Gastroesophageal sphincter (tissue), 4 donors: ENCODE measurements around the gene TMEM135. TPM values are rescaled to one million over a fixed set of nuclear protein-coding genes. Genes with fewer than 3 reads are reported as not detected.
"Not testable (repeated sequence)": the region's sequence is repeated elsewhere in the genome, so short reads cannot be mapped to it uniquely, and the experiment has no call there.

ENCODE experiments used
- ATAC-seq: fragments of 150-250 bp; one replicate; pipeline ENCODE4 v1.9.1; 2016; ENCODE audit warnings: mild to moderate bottlenecking, moderate library complexity
- H3K27ac ChIP-seq, 4 donors: fragments of 200-600 bp; sonication (generic) in 3 of 4; 1 replicate in 3 of 4; 2 replicates in 1 of 4; pipeline ENCODE4 v1.5.1; 2016 to 2019
- H3K27me3 ChIP-seq: fragments of 200-600 bp; sonication (generic); one replicate; pipeline ENCODE4 v1.5.1; 2019
- H3K36me3 ChIP-seq, 2 donors: fragments of 200-600 bp; sonication (generic); one replicate each; pipeline ENCODE4 v1.5.1; 2019; ENCODE audit warnings: control low read depth in 1 of 2
- H3K4me1 ChIP-seq, 3 donors: fragments of 200-600 bp; sonication (generic); 1 replicate in 2 of 3; 2 replicates in 1 of 3; pipeline ENCODE4 v1.5.1; 2016 to 2019; ENCODE audit warnings: control low read depth in 2 of 3
- H3K4me3 ChIP-seq, 2 donors: fragments of 200-600 bp; sonication (generic); one replicate each; pipeline ENCODE4 v1.5.1; 2019; ENCODE audit warnings: mild to moderate bottlenecking in 1 of 2, moderate library complexity in 1 of 2
- H3K9me3 ChIP-seq, 3 donors: fragments of 200-600 bp; sonication (generic); one replicate each; pipeline ENCODE4 v1.5.1; 2017 to 2019; ENCODE audit warnings: control low read depth in 2 of 3
- CTCF ChIP-seq, 4 experiments: fragments of 200-600 bp in 2 of 4; fragments of 450-650 bp in 2 of 4; sonication (generic) in 1 of 4; IDR thresholded peaks; one replicate each; pipeline ENCODE4 v1.5.1; 2017 to 2019; ENCODE audit warnings: antibody characterized with exemption in 4 of 4, mild to moderate bottlenecking in 2 of 4, moderate library complexity in 2 of 4
- EP300 ChIP-seq: sonication (generic); formaldehyde crosslinking; IDR thresholded peaks from one replicate; pipeline ENCODE4 v1.6.1; 2017; ENCODE audit warnings: antibody characterized with exemption, mild to moderate bottlenecking
- POLR2A ChIP-seq, 2 donors: fragments of 450-650 bp; IDR thresholded peaks; one replicate each; pipeline ENCODE4 v1.6.1; 2017; ENCODE audit warnings: antibody characterized with exemption in 2 of 2, mild to moderate bottlenecking in 2 of 2, moderate library complexity in 1 of 2
- POLR2AphosphoS5 ChIP-seq: sonication (generic); formaldehyde crosslinking; IDR thresholded peaks from one replicate; pipeline ENCODE4 v1.6.1; 2017; ENCODE audit warnings: antibody characterized with exemption
- WGBS, 2 donors: methylation state at CpG; one replicate each; pipeline ENCODE4 v1.1.5; 2018; ENCODE audit warnings: low coverage in 1 of 2; 5-methylcytosine and 5-hydroxymethylcytosine counted together
- total RNA-seq, 4 donors: library from RNA; depleted of rRNA; stranded (reverse); fragments of >200 nt; gene quantifications; one replicate each; pipeline ENCODE4 v1.1.0, GENCODE V29; 2016

The TMEM135 gene
- total RNA-seq, 4 donors from 2014 or later: 9.6 to 25.7 (median 17.0) TPM

GRCh38 chr11:87187930-87188329 lies 150.2 kb downstream of the TMEM135 start:
- Histone ChIP-seq H3K27me3 (no peaks in the 10 kb centered on the region), H3K36me3 (no peaks in the 10 kb centered on the region), H3K9me3 (no peaks in the 10 kb centered on the region), H3K4me3 (no peak overlapping the region), H3K27ac (no peak overlapping the region), H3K4me1 (no peaks in the 10 kb centered on the region)
- WGBS, 2 donors: 70 to 81% methylated on average over 2 of the region's 2 CpGs
- no peak for TF ChIP-seq CTCF (IDR thresholded peaks at IDR 0.05)
- no peak for TF ChIP-seq POLR2A (IDR thresholded peaks at IDR 0.05)
- TF ChIP-seq POLR2AphosphoS5: no peak
- no peak for TF ChIP-seq EP300
- ATAC-seq: no peak

GRCh38 chr11:87188396-87188795 lies 150.7 kb downstream of the TMEM135 start:
- not testable (repeated sequence) for H3K27ac ChIP-seq, H3K4me1 ChIP-seq, H3K4me3 ChIP-seq, H3K9me3 ChIP-seq, H3K36me3 ChIP-seq, ATAC-seq, H3K27me3 ChIP-seq
- 91 to 95% methylated on average over 4 to 7 of the region's 8 CpGs for WGBS, 2 donors

- H3K4me1 ChIP-seq, H3K36me3 ChIP-seq, H3K9me3 ChIP-seq, H3K27ac ChIP-seq, H3K4me3 ChIP-seq, ATAC-seq, H3K27me3 ChIP-seq: not testable (repeated sequence)
- WGBS, 2 donors: 89% methylated on average over 2 of the region's 3 CpGs; no CpG with 5 or more reads in 1 of the 2 donors
Measured at GRCh38 chr11:87188921-87189320, 151.2 kb downstream of the TMEM135 start.

- Histone ChIP-seq H3K4me3 (no peak overlapping the region), H3K27me3 (no peaks in the 10 kb centered on the region), H3K36me3 (no peaks in the 10 kb centered on the region), H3K9me3 (no peaks in the 10 kb centered on the region), H3K27ac (no peak overlapping the region), H3K4me1 (no peaks in the 10 kb centered on the region)
- no peak for ATAC-seq
- TF ChIP-seq CTCF (IDR thresholded peaks at IDR 0.05) (no peak), POLR2A (IDR thresholded peaks at IDR 0.05) (no peak), POLR2AphosphoS5 (no peak), EP300 (no peak)
- 44 to 71% methylated on average over 1 of the region's 1 CpG for WGBS, 2 donors
Measured at GRCh38 chr11:87190071-87190470, 152.3 kb downstream of the TMEM135 start.

GRCh38 chr11:87193756-87194470 lies 156.2 kb downstream of the TMEM135 start:
- no peak overlapping the region for H3K27ac ChIP-seq
- H3K4me3 ChIP-seq: no peak overlapping the region
- 65 to 82% methylated on average over 2 of the region's 2 CpGs for WGBS, 2 donors
- no peak for ATAC-seq
- H3K36me3 ChIP-seq: no peaks in the 10 kb centered on the region
- H3K4me1 ChIP-seq: no peaks in the 10 kb centered on the region
- TF ChIP-seq CTCF (IDR thresholded peaks at IDR 0.05) (no peak), POLR2AphosphoS5 (no peak), EP300 (no peak), POLR2A (IDR thresholded peaks at IDR 0.05) (no peak)
- H3K27me3 ChIP-seq: no peaks in the 10 kb centered on the region
- no peaks in the 10 kb centered on the region for H3K9me3 ChIP-seq

GRCh38 chr11:87194985-87195820 lies 157.5 kb downstream of the TMEM135 start:
- WGBS, 2 donors: 86 to 94% methylated on average over 7 to 14 of the region's 14 CpGs
- Histone ChIP-seq H3K9me3 (no peaks in the 10 kb centered on the region), H3K27ac (no peak overlapping the region), H3K4me1 (no peaks in the 10 kb centered on the region), H3K36me3 (no peaks in the 10 kb centered on the region), H3K27me3 (no peaks in the 10 kb centered on the region), H3K4me3 (no peak overlapping the region)
- no peak for ATAC-seq
- TF ChIP-seq POLR2AphosphoS5 (no peak), CTCF (IDR thresholded peaks at IDR 0.05) (no peak), POLR2A (IDR thresholded peaks at IDR 0.05) (no peak), EP300 (no peak)
